Activated CD8-positive, alpha-beta memory T cell treated with anti-CD3 and anti-CD28 coated beads, Interleukin-2, amount 10 ng/mL, durations not matched to agents 7 days and 5 days (primary cell): ENCODE data around the gene TUBGCP6. TPM values are rescaled to one million over a fixed set of nuclear protein-coding genes. Genes with fewer than 3 reads are reported as not detected.

Experiments used
- ATAC-seq: fragments of 150-1000 bp; cut with Tn5 transposase; one replicate; pipeline ENCODE4 v1.10.0; 2021; ENCODE audit warnings: moderate library complexity
- CTCF ChIA-PET: fragments of 350-600 bp; sonication (Branson Sonifier 250); formaldehyde crosslinking; loops from one replicate; lab custom pipeline; 2021; ENCODE audit warnings: antibody characterized with exemption; lab: Charles Lee
- DNase-seq: peaks from one replicate; pipeline ENCODE4 v3.0.0-alpha.2; 2020
- H3K27ac Mint-ChIP-seq: one replicate; pipeline ENCODE4 v1.8.0; 2021; ENCODE audit warnings: mild to moderate bottlenecking, mixed read lengths
- H3K27me3 Mint-ChIP-seq: one replicate; pipeline ENCODE4 v1.8.0; 2021; ENCODE audit warnings: mixed read lengths
- H3K36me3 Mint-ChIP-seq: one replicate; pipeline ENCODE4 v1.8.0; 2021; ENCODE audit warnings: mild to moderate bottlenecking, mixed read lengths
- H3K4me1 Mint-ChIP-seq: one replicate; pipeline ENCODE4 v1.8.0; 2021; ENCODE audit warnings: mixed read lengths
- H3K4me3 Mint-ChIP-seq: one replicate; pipeline ENCODE4 v1.8.0; 2021; ENCODE audit warnings: mild to moderate bottlenecking, moderate library complexity, mixed read lengths
- H3K9me3 Mint-ChIP-seq: one replicate; pipeline ENCODE4 v1.8.0; 2022; ENCODE audit warnings: low read depth, mixed read lengths
- total RNA-seq, 2 experiments: library from RNA; stranded (reverse); gene quantifications; one replicate each; pipeline ENCODE4 v1.2.3, GENCODE V29; 2021

Gene TUBGCP6
- total RNA-seq, 2 experiments from 2014 or later: 60.9 to 72.0 TPM

GRCh38 chr22:50220603-50221409 is 24.0 kb downstream of the TUBGCP6 start:
- Mint-ChIP-seq H3K4me1 (no peaks in the 10 kb centered on the region), H3K27me3 (no peaks in the 10 kb centered on the region), H3K4me3 (no peak overlapping the region), H3K27ac (no peak overlapping the region), H3K9me3 (no peaks in the 10 kb centered on the region), H3K36me3 (peaks cover 15% of the 10 kb centered on the region)
- CTCF ChIA-PET: no interaction called here
- ATAC-seq (no peak), DNase-seq (no peak)

- ATAC-seq (no peak), DNase-seq (no peak)
- Mint-ChIP-seq H3K36me3 (peaks cover 15% of the 10 kb centered on the region), H3K27me3 (no peaks in the 10 kb centered on the region), H3K4me3 (no peak overlapping the region), H3K9me3 (no peaks in the 10 kb centered on the region), H3K4me1 (no peaks in the 10 kb centered on the region), H3K27ac (no peak overlapping the region)
- CTCF ChIA-PET: no interaction called here
Measured at GRCh38 chr22:50219800-50220602, 24.8 kb downstream of the TUBGCP6 start.

- peaks cover 18% of the 10 kb centered on the region for H3K36me3 Mint-ChIP-seq
- no peak for ATAC-seq
- CTCF ChIA-PET: no interaction called here
- H3K27ac Mint-ChIP-seq: no peak overlapping the region
- no peaks in the 10 kb centered on the region for H3K4me1 Mint-ChIP-seq
- no peaks in the 10 kb centered on the region for H3K9me3 Mint-ChIP-seq
- DNase-seq: no peak
- H3K4me3 Mint-ChIP-seq: no peak overlapping the region
- H3K27me3 Mint-ChIP-seq: no peaks in the 10 kb centered on the region
Measured at GRCh38 chr22:50218996-50219727, 25.7 kb downstream of the TUBGCP6 start.

- H3K27me3 Mint-ChIP-seq: no peaks in the 10 kb centered on the region
- H3K27ac Mint-ChIP-seq: no peak overlapping the region
- CTCF ChIA-PET: no interaction called here
- ATAC-seq (no peak), DNase-seq (no peak)
- peaks cover 21% of the 10 kb centered on the region for H3K36me3 Mint-ChIP-seq
- H3K4me3 Mint-ChIP-seq: no peak overlapping the region
- H3K9me3 Mint-ChIP-seq: no peaks in the 10 kb centered on the region
- H3K4me1 Mint-ChIP-seq: peaks cover 1% of the 10 kb centered on the region
Measured at GRCh38 chr22:50218153-50218995, 26.4 kb downstream of the TUBGCP6 start.

GRCh38 chr22:50217543-50218152 is 27.2 kb downstream of the TUBGCP6 start:
- Mint-ChIP-seq H3K9me3 (no peaks in the 10 kb centered on the region), H3K4me3 (no peak overlapping the region), H3K36me3 (peaks cover 25% of the 10 kb centered on the region), H3K27me3 (no peaks in the 10 kb centered on the region), H3K4me1 (peaks cover 1% of the 10 kb centered on the region), H3K27ac (no peak overlapping the region)
- DNase-seq (no peak), ATAC-seq (no peak)
- CTCF ChIA-PET: no interaction called here

GRCh38 chr22:50216684-50217520 is 27.9 kb downstream of the TUBGCP6 start:
- H3K4me3 Mint-ChIP-seq: no peak overlapping the region
- no peak overlapping the region for H3K27ac Mint-ChIP-seq
- H3K27me3 Mint-ChIP-seq: no peaks in the 10 kb centered on the region
- H3K9me3 Mint-ChIP-seq: no peaks in the 10 kb centered on the region
- H3K36me3 Mint-ChIP-seq: peaks cover 25% of the 10 kb centered on the region
- DNase-seq: no peak
- ATAC-seq: no peak
- peaks cover 1% of the 10 kb centered on the region for H3K4me1 Mint-ChIP-seq
- CTCF ChIA-PET: interaction anchor here (1.3 kb wide), 1 partner anchor 68 kb away, joined by 3 read pairs; no protein-coding TSS in a partner anchor

- Mint-ChIP-seq H3K27ac (peak overlapping the region; percentile 56), H3K4me1 (peaks cover 1% of the 10 kb centered on the region), H3K27me3 (no peaks in the 10 kb centered on the region), H3K9me3 (no peaks in the 10 kb centered on the region), H3K36me3 (peaks cover 24% of the 10 kb centered on the region), H3K4me3 (no peak overlapping the region)
- DNase-seq: no peak
- no peak for ATAC-seq
- CTCF ChIA-PET: interaction anchor here (1.3 kb wide), 1 partner anchor 67 kb away, joined by 3 read pairs; no protein-coding TSS in a partner anchor
Measured at GRCh38 chr22:50216055-50216683, 28.7 kb downstream of the TUBGCP6 start.

- H3K4me1 Mint-ChIP-seq: peaks cover 1% of the 10 kb centered on the region
- H3K4me3 Mint-ChIP-seq: no peak overlapping the region
- H3K27me3 Mint-ChIP-seq: no peaks in the 10 kb centered on the region
- H3K36me3 Mint-ChIP-seq: peaks cover 19% of the 10 kb centered on the region
- CTCF ChIA-PET: interaction anchor here (1.3 kb wide), 1 partner anchor 66 kb away, joined by 3 read pairs; no protein-coding TSS in a partner anchor
- peak overlapping the region; percentile 56 for H3K27ac Mint-ChIP-seq
- H3K9me3 Mint-ChIP-seq: no peaks in the 10 kb centered on the region
- no peak for DNase-seq
- ATAC-seq: no peak
Measured at GRCh38 chr22:50215297-50216054, 29.3 kb downstream of the TUBGCP6 start.

- H3K27me3 Mint-ChIP-seq: no peaks in the 10 kb centered on the region
- no peaks in the 10 kb centered on the region for H3K9me3 Mint-ChIP-seq
- ATAC-seq (no peak), DNase-seq (no peak)
- peaks cover 22% of the 10 kb centered on the region for H3K36me3 Mint-ChIP-seq
- no peak overlapping the region for H3K27ac Mint-ChIP-seq
- no peak overlapping the region for H3K4me3 Mint-ChIP-seq
- CTCF ChIA-PET: interaction anchor here (0.9 to 5.0 kb wide), 3 partner anchors 20 to 64 kb away, joined by 3 to 41 read pairs (median 3); no protein-coding TSS in a partner anchor
- peaks cover 6% of the 10 kb centered on the region for H3K4me1 Mint-ChIP-seq
Measured at GRCh38 chr22:50213263-50213662, 31.6 kb downstream of the TUBGCP6 start.

GRCh38 chr22:50211147-50211546 is 33.7 kb downstream of the TUBGCP6 start:
- DNase-seq: no peak
- Mint-ChIP-seq H3K4me3 (no peak overlapping the region), H3K36me3 (peaks cover 22% of the 10 kb centered on the region)

More at GRCh38 chr22:50211147-50211546, 33.7 kb downstream of the TUBGCP6 start:
- no peak for ATAC-seq
- Mint-ChIP-seq H3K4me1 (peaks cover 10% of the 10 kb centered on the region), H3K27me3 (no peaks in the 10 kb centered on the region), H3K9me3 (no peaks in the 10 kb centered on the region), H3K27ac (no peak overlapping the region)
- CTCF ChIA-PET: interaction anchor here (0.7 to 5.0 kb wide), 6 partner anchors 10 to 62 kb away, joined by 3 to 41 read pairs (median 4); partner anchors contain the start of gene SELENOO
